Measurements from ENCODE around the gene CUEDC1. TPM values are rescaled to one million over a fixed set of nuclear protein-coding genes. Genes with fewer than 3 reads are reported as not detected.

Gene CUEDC1
- polyA plus RNA-seq, 1 experiment, result 48.5 TPM

GRCh38 chr17:57887161-57887560 lies 68.1 kb downstream of the CUEDC1 start:
- H3K27me3 ChIP-seq (ENCODE audit: control insufficient read depth, insufficient read depth, low read length), result no peaks in the 10 kb centered on the region
- peaks cover 7% of the 10 kb centered on the region for H3K36me3 ChIP-seq (ENCODE audit: control insufficient read depth, insufficient read depth, low read length)
- H3K4me3 ChIP-seq (ENCODE audit: low read depth, low read length), result no peak overlapping the region
- ChIA-PET CTCF (interaction anchor here (1.0 to 8.4 kb wide), 2 partner anchors 9 to 102 kb away, joined by 3 to 95 read pairs; no protein-coding TSS in a partner anchor), POLR2A (interaction anchor here (0.7 kb wide), 1 partner anchor 8 kb away, joined by 3 read pairs; no protein-coding TSS in a partner anchor)
- no peak for TF ChIP-seq CTCF (IDR thresholded peaks at IDR 0.05; ENCODE audit: insufficient read depth, low read depth, low read length)
- DNase-seq (ENCODE audit: low read depth), result no peak

GRCh38 chr17:57886020-57886419 lies 69.2 kb downstream of the CUEDC1 start:
- DNase-seq (ENCODE audit: low read depth), result no peak
- TF ChIP-seq CTCF (IDR thresholded peaks at IDR 0.05; ENCODE audit: insufficient read depth, low read depth, low read length), result no peak
- no peak overlapping the region for H3K4me3 ChIP-seq (ENCODE audit: low read depth, low read length)
- no peaks in the 10 kb centered on the region for H3K27me3 ChIP-seq (ENCODE audit: control insufficient read depth, insufficient read depth, low read length)
- POLR2A ChIA-PET, result no interaction called here
- peaks cover 7% of the 10 kb centered on the region for H3K36me3 ChIP-seq (ENCODE audit: control insufficient read depth, insufficient read depth, low read length)
- CTCF ChIA-PET, result interaction anchor here (1.1 to 8.4 kb wide), 2 partner anchors 8 to 16 kb away, joined by 3 to 95 read pairs; no protein-coding TSS in a partner anchor

GRCh38 chr17:57885148-57885915 lies 69.9 kb downstream of the CUEDC1 start:
- no peak for TF ChIP-seq CTCF (IDR thresholded peaks at IDR 0.05; ENCODE audit: insufficient read depth, low read depth, low read length)

GRCh38 chr17:57881783-57882351 lies 73.3 kb downstream of the CUEDC1 start:
- ChIA-PET POLR2A (interaction anchor here (0.6 to 0.7 kb wide), 2 partner anchors 9 to 101 kb away, joined by 10 to 14 read pairs; no protein-coding TSS in a partner anchor), CTCF (interaction anchor here (0.8 to 9.3 kb wide), 4 partner anchors 8 to 117 kb away, joined by 3 to 95 read pairs (median 8); no protein-coding TSS in a partner anchor)
- Histone ChIP-seq H3K36me3 (ENCODE audit: control insufficient read depth, insufficient read depth, low read length) (peaks cover 9% of the 10 kb centered on the region), H3K4me3 (ENCODE audit: low read depth, low read length) (no peak overlapping the region), H3K27me3 (ENCODE audit: control insufficient read depth, insufficient read depth, low read length) (no peaks in the 10 kb centered on the region)
- TF ChIP-seq CTCF (IDR thresholded peaks at IDR 0.05; ENCODE audit: insufficient read depth, low read depth, low read length), result no peak
- DNase-seq (ENCODE audit: low read depth), result no peak

More at GRCh38 chr17:57885148-57885915, 69.9 kb downstream of the CUEDC1 start:
- H3K27me3 ChIP-seq (ENCODE audit: control insufficient read depth, insufficient read depth, low read length), result no peaks in the 10 kb centered on the region
- no peak overlapping the region for H3K4me3 ChIP-seq (ENCODE audit: low read depth, low read length)
- CTCF ChIA-PET, result interaction anchor here (0.7 to 8.4 kb wide), 3 partner anchors 7 to 15 kb away, joined by 3 to 95 read pairs (median 3); no protein-coding TSS in a partner anchor
- H3K36me3 ChIP-seq (ENCODE audit: control insufficient read depth, insufficient read depth, low read length), result peaks cover 7% of the 10 kb centered on the region
- DNase-seq (ENCODE audit: low read depth), result no peak
- POLR2A ChIA-PET, result no interaction called here

GRCh38 chr17:57881143-57881542 lies 74.1 kb downstream of the CUEDC1 start:
- H3K27me3 ChIP-seq (ENCODE audit: control insufficient read depth, insufficient read depth, low read length), result no peaks in the 10 kb centered on the region
- ChIA-PET CTCF (interaction anchor here (0.7 to 9.3 kb wide), 6 partner anchors 9 to 118 kb away, joined by 3 to 95 read pairs (median 4); no protein-coding TSS in a partner anchor), POLR2A (interaction anchor here (0.5 kb wide), 1 partner anchor 112 kb away, joined by 3 read pairs; no protein-coding TSS in a partner anchor)
- no peak for TF ChIP-seq CTCF (IDR thresholded peaks at IDR 0.05; ENCODE audit: insufficient read depth, low read depth, low read length)
- peaks cover 9% of the 10 kb centered on the region for H3K36me3 ChIP-seq (ENCODE audit: control insufficient read depth, insufficient read depth, low read length)
- no peak overlapping the region for H3K4me3 ChIP-seq (ENCODE audit: low read depth, low read length)
- peak; percentile 44 for DNase-seq (ENCODE audit: low read depth)
